ENCODE measurements around the gene CFAP141. TPM values are rescaled to one million over a fixed set of nuclear protein-coding genes. Genes with fewer than 3 reads are reported as not detected.

CFAP141 gene
- total and polyA plus RNA-seq, 2 of the 13 experiments (the other 11 are each of a cell fraction or from before 2014, with no cell fraction given): not detected

DNA sequence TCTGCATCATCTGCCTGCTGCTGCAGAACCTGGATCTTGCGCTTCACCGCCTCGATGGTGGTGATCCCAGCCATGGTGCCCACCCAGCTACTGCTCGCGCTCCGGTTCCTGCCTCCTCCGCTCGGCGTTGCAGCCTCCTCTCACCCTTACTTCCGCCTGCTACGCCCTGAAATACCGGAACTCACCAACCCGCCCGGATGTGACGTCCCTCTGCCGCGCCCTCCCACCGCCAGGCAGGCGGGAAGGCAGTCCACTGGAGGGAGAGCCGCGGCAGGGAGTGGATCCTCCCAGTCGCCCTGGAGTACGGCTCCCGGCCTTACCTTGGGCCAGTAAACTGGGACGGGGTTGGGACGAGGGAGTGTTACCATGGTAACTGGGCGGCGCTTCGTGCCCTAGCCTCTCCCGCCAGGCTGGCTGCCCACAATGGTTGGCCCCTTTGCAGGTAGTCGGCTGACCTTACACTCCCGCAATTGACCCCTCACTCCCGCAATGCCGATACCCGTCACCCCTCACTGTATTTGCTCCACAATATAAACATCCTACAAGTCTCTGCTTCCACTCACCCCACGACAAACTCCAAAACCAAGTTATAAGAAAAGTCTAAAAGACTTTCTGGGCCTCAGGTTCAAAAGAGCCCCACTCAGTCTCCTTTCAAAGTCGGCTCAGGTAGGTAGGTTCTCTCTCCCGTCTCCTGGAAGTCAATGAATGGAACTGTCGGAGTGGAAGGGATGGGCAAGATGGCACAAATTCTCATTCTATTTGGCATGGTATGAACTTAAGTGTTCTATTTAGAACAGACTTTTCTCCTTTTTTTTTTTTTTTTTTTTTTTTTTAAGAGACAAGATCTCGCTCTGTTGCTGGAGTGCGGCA, 22.9 kb downstream of the CFAP141 start:
- in situ Hi-C loops (cut with HindIII; ENCODE audit: extremely low pct_ligation_motif_present, low pct_unique_long_range_greater_than_20kb): loop anchor here (5.0 kb wide), 2 partner anchors 89 to 154 kb away; partner anchors contain the start of gene HAX1
- WGBS (ENCODE audit: low lambda C conversion rate): 9% methylated on average over 26 of the region's 41 CpGs
- Histone ChIP-seq H3K4me2 (ENCODE audit: low read depth, low read length) (peak overlapping the region; percentile 91), H3K9me3 (ENCODE audit: low read length) (no peaks in the 10 kb centered on the region), H2AFZ (ENCODE audit: low read length) (no peak overlapping the region), H3K79me2 (ENCODE audit: insufficient read depth, low read length) (peaks cover 45% of the 10 kb centered on the region), H3K27ac (ENCODE audit: extremely low read length, insufficient read depth, low read length) (peak overlapping the region; percentile 69), H3K4me3 (replicated peaks in 1 of 3; ENCODE audit: insufficient read depth in 1 of 3, low read depth in 2 of 3, low read length in 3 of 3) (peak overlapping the region; percentile 88 to 98 (median 90)), H3K9ac (ENCODE audit: insufficient read depth, low read depth, low read length) (peak overlapping the region; percentile 81), H3K27me3 (ENCODE audit: control insufficient read depth in 1 of 2, insufficient read depth in 2 of 2, low read length in 2 of 2) (no peaks in the 10 kb centered on the region; a peak in 1 of 5 replicates), H3K36me3 (replicated peaks in 1 of 2; ENCODE audit: control insufficient read depth in 1 of 2, insufficient read depth in 2 of 2, low read length in 2 of 2) (peaks cover 0 to 3% of the 10 kb centered on the region in 2 experiments; a peak in 2 of 5 replicates), H3K4me1 (ENCODE audit: insufficient read depth, low read length) (peaks cover 55% of the 10 kb centered on the region), H4K20me1 (ENCODE audit: insufficient read depth, low read length) (peaks cover 40% of the 10 kb centered on the region)
- DNase-seq (ENCODE audit: low spot score) (peak; percentile 97), FAIRE-seq (peak; percentile 80), ATAC-seq (peak; percentile 97)
- ChIA-PET CTCF (ENCODE audit: low intra/inter-chr PET ratio, low total read pairs) (interaction anchor here (1.3 kb wide), 1 partner anchor 89 kb away, joined by 3 read pairs; the partner anchor contains the start of gene HAX1), POLR2A (interaction anchor here (0.7 to 1.7 kb wide), 4 partner anchors 13 to 151 kb away, joined by 3 to 5 read pairs (median 4); no protein-coding TSS in a partner anchor)
- intact Hi-C loops (cut with micrococcal nuclease; ENCODE audit: unreplicated experiment): no loop called here
- TSS peak; percentile 76 for BruUV-seq (replicated peaks)
- TF ChIP-seq ZNF431 (CRISPR knock-in tag; IDR thresholded peaks at IDR 0.05; ENCODE audit: borderline replicate concordance, low read depth) (peak; percentile 41; the same call in 1 of the 2 replicates), ZNF747 (CRISPR knock-in tag; IDR thresholded peaks at IDR 0.05; ENCODE audit: borderline replicate concordance) (peak; percentile 83; the same call in 1 of the 2 replicates), NR2F2 (IDR thresholded peaks at IDR 0.05; ENCODE audit: borderline replicate concordance, low read depth) (no peak), RAD51 (IDR thresholded peaks at IDR 0.05; ENCODE audit: borderline replicate concordance) (no peak), SKI (IDR thresholded peaks at IDR 0.05; ENCODE audit: partially characterized antibody) (no peak), ZHX1 (CRISPR knock-in tag; IDR thresholded peaks at IDR 0.05; ENCODE audit: low read depth) (peak; percentile 83; the same call in 1 of the 2 replicates), CBFB (CRISPR knock-in tag; IDR thresholded peaks at IDR 0.05) (peak; percentile 88), ZZZ3 (CRISPR knock-in tag; IDR thresholded peaks at IDR 0.05; ENCODE audit: borderline replicate concordance) (peak; percentile 40; the same call in 1 of the 2 replicates), HIVEP1 (CRISPR knock-in tag; IDR thresholded peaks at IDR 0.05) (peak; percentile 90)
- TF ChIP-seq, protein P1, sequence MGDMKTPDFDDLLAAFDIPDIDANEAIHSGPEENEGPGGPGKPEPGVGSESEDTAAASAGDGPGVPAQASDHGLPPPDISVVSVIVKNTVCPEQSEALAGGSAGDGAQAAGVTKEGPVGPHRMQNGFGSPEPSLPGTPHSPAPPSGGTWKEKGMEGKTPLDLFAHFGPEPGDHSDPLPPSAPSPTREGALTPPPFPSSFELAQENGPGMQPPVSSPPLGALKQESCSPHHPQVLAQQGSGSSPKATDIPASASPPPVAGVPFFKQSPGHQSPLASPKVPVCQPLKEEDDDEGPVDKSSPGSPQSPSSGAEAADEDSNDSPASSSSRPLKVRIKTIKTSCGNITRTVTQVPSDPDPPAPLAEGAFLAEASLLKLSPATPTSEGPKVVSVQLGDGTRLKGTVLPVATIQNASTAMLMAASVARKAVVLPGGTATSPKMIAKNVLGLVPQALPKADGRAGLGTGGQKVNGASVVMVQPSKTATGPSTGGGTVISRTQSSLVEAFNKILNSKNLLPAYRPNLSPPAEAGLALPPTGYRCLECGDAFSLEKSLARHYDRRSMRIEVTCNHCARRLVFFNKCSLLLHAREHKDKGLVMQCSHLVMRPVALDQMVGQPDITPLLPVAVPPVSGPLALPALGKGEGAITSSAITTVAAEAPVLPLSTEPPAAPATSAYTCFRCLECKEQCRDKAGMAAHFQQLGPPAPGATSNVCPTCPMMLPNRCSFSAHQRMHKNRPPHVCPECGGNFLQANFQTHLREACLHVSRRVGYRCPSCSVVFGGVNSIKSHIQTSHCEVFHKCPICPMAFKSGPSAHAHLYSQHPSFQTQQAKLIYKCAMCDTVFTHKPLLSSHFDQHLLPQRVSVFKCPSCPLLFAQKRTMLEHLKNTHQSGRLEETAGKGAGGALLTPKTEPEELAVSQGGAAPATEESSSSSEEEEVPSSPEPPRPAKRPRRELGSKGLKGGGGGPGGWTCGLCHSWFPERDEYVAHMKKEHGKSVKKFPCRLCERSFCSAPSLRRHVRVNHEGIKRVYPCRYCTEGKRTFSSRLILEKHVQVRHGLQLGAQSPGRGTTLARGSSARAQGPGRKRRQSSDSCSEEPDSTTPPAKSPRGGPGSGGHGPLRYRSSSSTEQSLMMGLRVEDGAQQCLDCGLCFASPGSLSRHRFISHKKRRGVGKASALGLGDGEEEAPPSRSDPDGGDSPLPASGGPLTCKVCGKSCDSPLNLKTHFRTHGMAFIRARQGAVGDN (CRISPR knock-in tag; IDR thresholded peaks at IDR 0.05): peak; percentile 93
- TF ChIP-seq, protein P2, sequence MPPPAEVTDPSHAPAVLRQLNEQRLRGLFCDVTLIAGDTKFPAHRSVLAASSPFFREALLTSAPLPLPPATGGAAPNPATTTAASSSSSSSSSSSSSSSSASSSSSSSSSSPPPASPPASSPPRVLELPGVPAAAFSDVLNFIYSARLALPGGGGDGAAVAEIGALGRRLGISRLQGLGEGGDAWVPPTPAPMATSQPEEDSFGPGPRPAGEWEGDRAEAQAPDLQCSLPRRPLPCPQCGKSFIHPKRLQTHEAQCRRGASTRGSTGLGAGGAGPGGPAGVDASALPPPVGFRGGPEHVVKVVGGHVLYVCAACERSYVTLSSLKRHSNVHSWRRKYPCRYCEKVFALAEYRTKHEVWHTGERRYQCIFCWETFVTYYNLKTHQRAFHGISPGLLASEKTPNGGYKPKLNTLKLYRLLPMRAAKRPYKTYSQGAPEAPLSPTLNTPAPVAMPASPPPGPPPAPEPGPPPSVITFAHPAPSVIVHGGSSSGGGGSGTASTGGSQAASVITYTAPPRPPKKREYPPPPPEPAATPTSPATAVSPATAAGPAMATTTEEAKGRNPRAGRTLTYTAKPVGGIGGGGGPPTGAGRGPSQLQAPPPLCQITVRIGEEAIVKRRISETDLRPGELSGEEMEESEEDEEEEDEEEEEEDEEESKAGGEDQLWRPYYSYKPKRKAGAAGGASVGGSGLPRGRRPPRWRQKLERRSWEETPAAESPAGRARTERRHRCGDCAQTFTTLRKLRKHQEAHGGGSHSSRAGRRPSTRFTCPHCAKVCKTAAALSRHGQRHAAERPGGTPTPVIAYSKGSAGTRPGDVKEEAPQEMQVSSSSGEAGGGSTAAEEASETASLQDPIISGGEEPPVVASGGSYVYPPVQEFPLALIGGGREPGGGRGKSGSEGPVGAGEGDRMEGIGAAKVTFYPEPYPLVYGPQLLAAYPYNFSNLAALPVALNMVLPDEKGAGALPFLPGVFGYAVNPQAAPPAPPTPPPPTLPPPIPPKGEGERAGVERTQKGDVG (CRISPR knock-in tag; IDR thresholded peaks at IDR 0.05; ENCODE audit: borderline replicate concordance): peak; percentile 67; the same call in 1 of the 2 replicates

All from HepG2 (cell line).